K562 (cell line): ENCODE measurements around the gene HSPA5. TPM values are rescaled to one million over a fixed set of nuclear protein-coding genes. Genes with fewer than 3 reads are reported as not detected.

Source experiments
- CBFA2T2 ChIP-seq: fragments of 450-650 bp; conservative IDR thresholded peaks from 2 replicates; pipeline ENCODE4 v1.6.1; 2017; ENCODE audit warnings: mild to moderate bottlenecking
- DDX20 ChIP-seq: fragments of 450-650 bp; IDR thresholded peaks from 2 replicates; pipeline ENCODE4 v1.6.1; 2016; ENCODE audit warnings: missing genetic modification characterization, low read depth, mild to moderate bottlenecking, missing compliant biosample characterization, moderate library complexity
- HDAC2 ChIP-seq: fragments of 450-650 bp; IDR thresholded peaks from 2 replicates; pipeline ENCODE4 v1.6.1; 2016; ENCODE audit warnings: mild to moderate bottlenecking
- PCBP1 ChIP-seq: fragments of 200-400 bp; formaldehyde crosslinking; IDR thresholded peaks from 2 replicates; pipeline ENCODE4 v1.6.1; 2018; ENCODE audit warnings: mild to moderate bottlenecking, low read depth, low read length; ENCODE audit not compliant: poor library complexity, severe bottlenecking
- SREBF1 ChIP-seq: fragments of 150-350 bp; IDR thresholded peaks from 2 replicates; pipeline ENCODE4 v1.6.1; 2014; ENCODE audit warnings: antibody characterized with exemption, low read depth, low read length, borderline replicate concordance
- ZBTB9 ChIP-seq: fragments of 450-650 bp; formaldehyde crosslinking; IDR thresholded peaks from 2 replicates; pipeline ENCODE4 v1.4.0; 2020; ENCODE audit warnings: mild to moderate bottlenecking, moderate library complexity
- ZSCAN29 ChIP-seq: fragments of 450-650 bp; IDR thresholded peaks from 2 replicates; pipeline ENCODE4 v1.6.1; 2017
- polyA plus RNA-seq, 8 experiments: library from polyadenylated mRNA; depleted of rRNA in 4 of 8; stranded (reverse) in 5 of 8; unstranded in 3 of 8; fragments of >200 nt; fragmentation: Nextera tagmentation in 2 of 8; fragmentation: Illumina TruSeq in 1 of 8; extraction: Ambion mirVana in 2 of 8; extraction: Trizol in 1 of 8; gene quantifications; 2 replicates each; pipeline versions ENCODE4 v1.2.1 to v1.2.3, GENCODE V29; 2011 to 2014; ENCODE audit warnings: inconsistent platforms in 1 of 8, missing spikeins in 1 of 8
- total RNA-seq, 7 experiments: library from RNA; depleted of rRNA in 6 of 7; stranded (reverse); fragments of >200 nt in 6 of 7; fragmentation: Illumina TruSeq in 2 of 7; extraction: Trizol in 2 of 7; gene quantifications; 2 replicates each; pipeline versions ENCODE4 v1.2.1 to v1.2.3, GENCODE V29; 2011 to 2021; ENCODE audit warnings: low replicate concordance in 1 of 7
- TF ChIP-seq, protein P1 (sequence below): sonication (generic); formaldehyde crosslinking; IDR thresholded peaks from 2 replicates; pipeline ENCODE4 v1.8.1; 2023; ENCODE audit warnings: mild to moderate bottlenecking, missing genetic modification reagents
- TF ChIP-seq, protein P2 (sequence below): sonication (generic); formaldehyde crosslinking; IDR thresholded peaks from 2 replicates; pipeline ENCODE4 v1.8.0; 2022; ENCODE audit warnings: mild to moderate bottlenecking, missing genetic modification reagents
- TF ChIP-seq, protein P3 (sequence below), 2 experiments: fragments of 450-650 bp; IDR thresholded peaks; 2 replicates each; pipeline ENCODE4 v1.6.1; 2016

The HSPA5 gene
- total and polyA plus RNA-seq, 9 of the 15 experiments (the other 6 are each of a cell fraction or from before 2014, with no cell fraction given), result 48.0 to 265 (median 113) TPM

DNA sequence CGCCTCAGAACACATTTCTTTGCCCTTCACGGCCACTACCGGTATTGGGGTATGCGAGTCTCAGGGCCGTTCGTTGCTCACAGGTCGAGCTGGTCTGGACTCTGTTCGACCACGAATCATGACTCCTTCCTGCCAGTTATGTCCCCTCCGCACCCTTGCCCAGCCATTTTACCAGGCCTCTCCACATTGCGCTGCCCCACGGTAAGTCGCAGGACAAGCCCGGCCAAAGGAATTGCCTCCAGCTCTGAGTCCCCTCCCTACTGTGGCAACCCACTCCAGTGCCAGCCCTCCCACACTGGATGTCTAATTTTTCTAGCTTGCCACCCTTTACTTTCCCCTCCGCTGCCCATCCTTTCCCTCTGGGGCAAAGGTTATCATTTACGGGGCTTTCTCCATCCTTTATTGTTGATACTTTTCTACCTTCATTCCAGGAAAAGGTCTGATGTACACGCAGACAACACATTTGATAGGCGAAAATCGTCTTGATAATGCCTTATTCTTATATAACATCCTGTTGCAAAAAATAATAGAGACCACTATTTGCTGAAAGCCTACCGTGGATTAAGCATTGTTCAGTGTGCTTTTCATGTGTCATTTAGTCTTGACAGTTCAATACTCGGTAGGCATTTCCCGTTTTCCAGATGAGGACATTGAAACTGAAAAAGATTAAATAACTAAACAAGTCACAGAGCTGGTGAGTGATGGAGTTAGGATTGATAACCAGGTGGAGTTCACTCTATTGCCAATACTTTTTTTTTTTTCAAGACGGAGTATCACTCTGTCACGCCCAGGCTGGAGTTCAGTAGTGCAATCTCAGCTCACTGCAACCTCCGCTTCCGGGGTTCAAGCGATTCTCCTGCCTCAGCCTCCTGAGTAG is 958 bp upstream of the HSPA5 start (continued):
- TF ChIP-seq ZSCAN29, result no peak
- no peak for TF ChIP-seq HDAC2
- TF ChIP-seq SREBF1, result no peak
- TF ChIP-seq CBFA2T2, result no peak
- TF ChIP-seq, protein P1, sequence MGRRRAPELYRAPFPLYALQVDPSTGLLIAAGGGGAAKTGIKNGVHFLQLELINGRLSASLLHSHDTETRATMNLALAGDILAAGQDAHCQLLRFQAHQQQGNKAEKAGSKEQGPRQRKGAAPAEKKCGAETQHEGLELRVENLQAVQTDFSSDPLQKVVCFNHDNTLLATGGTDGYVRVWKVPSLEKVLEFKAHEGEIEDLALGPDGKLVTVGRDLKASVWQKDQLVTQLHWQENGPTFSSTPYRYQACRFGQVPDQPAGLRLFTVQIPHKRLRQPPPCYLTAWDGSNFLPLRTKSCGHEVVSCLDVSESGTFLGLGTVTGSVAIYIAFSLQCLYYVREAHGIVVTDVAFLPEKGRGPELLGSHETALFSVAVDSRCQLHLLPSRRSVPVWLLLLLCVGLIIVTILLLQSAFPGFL (CRISPR knock-in tag), result no peak
- peak; percentile 66; the same call in 1 of the 2 replicates for TF ChIP-seq DDX20 (tag)
- TF ChIP-seq, protein P2, sequence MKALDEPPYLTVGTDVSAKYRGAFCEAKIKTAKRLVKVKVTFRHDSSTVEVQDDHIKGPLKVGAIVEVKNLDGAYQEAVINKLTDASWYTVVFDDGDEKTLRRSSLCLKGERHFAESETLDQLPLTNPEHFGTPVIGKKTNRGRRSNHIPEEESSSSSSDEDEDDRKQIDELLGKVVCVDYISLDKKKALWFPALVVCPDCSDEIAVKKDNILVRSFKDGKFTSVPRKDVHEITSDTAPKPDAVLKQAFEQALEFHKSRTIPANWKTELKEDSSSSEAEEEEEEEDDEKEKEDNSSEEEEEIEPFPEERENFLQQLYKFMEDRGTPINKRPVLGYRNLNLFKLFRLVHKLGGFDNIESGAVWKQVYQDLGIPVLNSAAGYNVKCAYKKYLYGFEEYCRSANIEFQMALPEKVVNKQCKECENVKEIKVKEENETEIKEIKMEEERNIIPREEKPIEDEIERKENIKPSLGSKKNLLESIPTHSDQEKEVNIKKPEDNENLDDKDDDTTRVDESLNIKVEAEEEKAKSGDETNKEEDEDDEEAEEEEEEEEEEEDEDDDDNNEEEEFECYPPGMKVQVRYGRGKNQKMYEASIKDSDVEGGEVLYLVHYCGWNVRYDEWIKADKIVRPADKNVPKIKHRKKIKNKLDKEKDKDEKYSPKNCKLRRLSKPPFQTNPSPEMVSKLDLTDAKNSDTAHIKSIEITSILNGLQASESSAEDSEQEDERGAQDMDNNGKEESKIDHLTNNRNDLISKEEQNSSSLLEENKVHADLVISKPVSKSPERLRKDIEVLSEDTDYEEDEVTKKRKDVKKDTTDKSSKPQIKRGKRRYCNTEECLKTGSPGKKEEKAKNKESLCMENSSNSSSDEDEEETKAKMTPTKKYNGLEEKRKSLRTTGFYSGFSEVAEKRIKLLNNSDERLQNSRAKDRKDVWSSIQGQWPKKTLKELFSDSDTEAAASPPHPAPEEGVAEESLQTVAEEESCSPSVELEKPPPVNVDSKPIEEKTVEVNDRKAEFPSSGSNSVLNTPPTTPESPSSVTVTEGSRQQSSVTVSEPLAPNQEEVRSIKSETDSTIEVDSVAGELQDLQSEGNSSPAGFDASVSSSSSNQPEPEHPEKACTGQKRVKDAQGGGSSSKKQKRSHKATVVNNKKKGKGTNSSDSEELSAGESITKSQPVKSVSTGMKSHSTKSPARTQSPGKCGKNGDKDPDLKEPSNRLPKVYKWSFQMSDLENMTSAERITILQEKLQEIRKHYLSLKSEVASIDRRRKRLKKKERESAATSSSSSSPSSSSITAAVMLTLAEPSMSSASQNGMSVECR, result no peak; the same call in 1 of the 2 replicates
- TF ChIP-seq ZBTB9, result no peak
- TF ChIP-seq, protein P3, sequence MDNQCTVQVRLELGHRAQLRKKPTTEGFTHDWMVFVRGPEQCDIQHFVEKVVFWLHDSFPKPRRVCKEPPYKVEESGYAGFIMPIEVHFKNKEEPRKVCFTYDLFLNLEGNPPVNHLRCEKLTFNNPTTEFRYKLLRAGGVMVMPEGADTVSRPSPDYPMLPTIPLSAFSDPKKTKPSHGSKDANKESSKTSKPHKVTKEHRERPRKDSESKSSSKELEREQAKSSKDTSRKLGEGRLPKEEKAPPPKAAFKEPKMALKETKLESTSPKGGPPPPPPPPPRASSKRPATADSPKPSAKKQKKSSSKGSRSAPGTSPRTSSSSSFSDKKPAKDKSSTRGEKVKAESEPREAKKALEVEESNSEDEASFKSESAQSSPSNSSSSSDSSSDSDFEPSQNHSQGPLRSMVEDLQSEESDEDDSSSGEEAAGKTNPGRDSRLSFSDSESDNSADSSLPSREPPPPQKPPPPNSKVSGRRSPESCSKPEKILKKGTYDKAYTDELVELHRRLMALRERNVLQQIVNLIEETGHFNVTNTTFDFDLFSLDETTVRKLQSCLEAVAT (IDR thresholded peaks at IDR 0.05), result no peak
- TF ChIP-seq PCBP1, result no peak
